OCI-LY1 (cell line): ENCODE measurements around the gene LINC01488.

ENCODE experiments used
- EZH2 ChIP-seq: fragments of 200-600 bp; sonication (generic), shearing (Covaris generic); IDR thresholded peaks from 2 replicates; pipeline ENCODE4 v1.8.0; 2017; ENCODE audit warnings: borderline replicate concordance, mixed run types, mild to moderate bottlenecking, antibody characterized with exemption, low read length, moderate library complexity, mixed read lengths
- TF ChIP-seq, protein P1 (sequence below): fragments of 200-600 bp; sonication (generic), shearing (Covaris generic); IDR thresholded peaks from 2 replicates; pipeline ENCODE4 v1.5.1; 2017; ENCODE audit warnings: mild to moderate bottlenecking, antibody characterized with exemption, low read length, moderate library complexity, mixed read lengths

DNA sequence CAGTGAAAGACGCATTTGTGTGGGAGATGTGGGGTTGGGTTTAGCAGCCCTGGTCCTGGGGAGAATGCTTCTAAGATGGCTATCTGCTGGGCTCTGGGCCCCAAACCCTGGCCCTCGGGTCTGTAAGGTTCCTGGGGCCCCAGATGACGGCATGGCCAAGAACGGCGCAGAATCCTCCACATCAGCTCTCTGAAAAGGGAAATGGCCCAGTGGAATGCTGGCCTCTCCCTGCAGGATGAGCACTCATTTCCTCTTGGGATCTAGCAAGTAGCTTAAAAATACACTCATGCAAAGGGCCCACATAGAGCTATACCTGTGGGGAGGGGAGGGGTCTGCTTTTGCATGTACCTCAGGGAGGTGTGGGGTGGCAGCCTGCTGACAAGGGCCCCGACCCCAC is 37.5 kb upstream of the LINC01488 start:
- TF ChIP-seq, protein P1, sequence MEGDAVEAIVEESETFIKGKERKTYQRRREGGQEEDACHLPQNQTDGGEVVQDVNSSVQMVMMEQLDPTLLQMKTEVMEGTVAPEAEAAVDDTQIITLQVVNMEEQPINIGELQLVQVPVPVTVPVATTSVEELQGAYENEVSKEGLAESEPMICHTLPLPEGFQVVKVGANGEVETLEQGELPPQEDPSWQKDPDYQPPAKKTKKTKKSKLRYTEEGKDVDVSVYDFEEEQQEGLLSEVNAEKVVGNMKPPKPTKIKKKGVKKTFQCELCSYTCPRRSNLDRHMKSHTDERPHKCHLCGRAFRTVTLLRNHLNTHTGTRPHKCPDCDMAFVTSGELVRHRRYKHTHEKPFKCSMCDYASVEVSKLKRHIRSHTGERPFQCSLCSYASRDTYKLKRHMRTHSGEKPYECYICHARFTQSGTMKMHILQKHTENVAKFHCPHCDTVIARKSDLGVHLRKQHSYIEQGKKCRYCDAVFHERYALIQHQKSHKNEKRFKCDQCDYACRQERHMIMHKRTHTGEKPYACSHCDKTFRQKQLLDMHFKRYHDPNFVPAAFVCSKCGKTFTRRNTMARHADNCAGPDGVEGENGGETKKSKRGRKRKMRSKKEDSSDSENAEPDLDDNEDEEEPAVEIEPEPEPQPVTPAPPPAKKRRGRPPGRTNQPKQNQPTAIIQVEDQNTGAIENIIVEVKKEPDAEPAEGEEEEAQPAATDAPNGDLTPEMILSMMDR: no peak
- TF ChIP-seq EZH2: no peak
